Fibroblast of gingiva (primary cell): ENCODE data around the gene PARK7.

Experiments
- DNase-seq: peaks from one replicate; pipeline ENCODE4 v3.0.0-alpha.2; 2011; ENCODE audit warnings: low read depth

Gene PARK7

GRCh38 chr1:8024329-8024728 is 62.8 kb downstream of the PARK7 start:
- no peak for DNase-seq

- no peak for DNase-seq
These were observed 63.7 kb downstream of the PARK7 start for GRCh38 chr1:8025061-8025670.

GRCh38 chr1:8025671-8026144 is 64.2 kb downstream of the PARK7 start:
- no peak for DNase-seq

- peak; percentile 97 for DNase-seq
These were observed 64.9 kb downstream of the PARK7 start, which contains the start of gene ERRFI1 for GRCh38 chr1:8026153-8026975. Gene ERRFI1 (minus strand): TSS chr1:8026309. CDS start chr1:8015619, 10,690 bp downstream.

- peak; percentile 58 for DNase-seq
These were observed 65.7 kb downstream of the PARK7 start for GRCh38 chr1:8026976-8027747.

GRCh38 chr1:8027748-8028570 is 66.4 kb downstream of the PARK7 start:
- DNase-seq = peak; percentile 93

GRCh38 chr1:8028571-8028910 is 67.0 kb downstream of the PARK7 start:
- no peak for DNase-seq

- DNase-seq = peak; percentile 56
These were observed 69.8 kb downstream of the PARK7 start for GRCh38 chr1:8031176-8031785.

GRCh38 chr1:8032366-8032910 is 70.9 kb downstream of the PARK7 start:
- no peak for DNase-seq

GRCh38 chr1:8033322-8033721 is 71.8 kb downstream of the PARK7 start:
- no peak for DNase-seq
